B cell (primary cell): ENCODE results near the gene FHIT. TPM values are rescaled to one million over a fixed set of nuclear protein-coding genes. Genes with fewer than 3 reads are reported as not detected.

Experiments
- ATAC-seq: fragments of 200-7000 bp; cut with Tn5 transposase; one replicate; pipeline ENCODE4 v1.10.0; 2021; ENCODE audit warnings: low read depth, mild to moderate bottlenecking, moderate number of reproducible peaks, moderate library complexity
- CTCF ChIA-PET: fragments of 350-600 bp; sonication (Branson Sonifier 250); formaldehyde crosslinking; loops from one replicate; lab custom pipeline; 2021; ENCODE audit warnings: antibody characterized with exemption, inconsistent platforms; lab: Charles Lee
- POLR2A ChIA-PET: fragments of 350-600 bp; sonication (Branson Sonifier 250); formaldehyde crosslinking; loops from one replicate; lab custom pipeline; 2021; ENCODE audit warnings: antibody characterized with exemption; lab: Charles Lee
- DNase-seq: peaks from one replicate; pipeline ENCODE4 v3.0.0; 2013
- H2AFZ ChIP-seq: 2 replicates; pipeline ENCODE4 v1.6.1; 2012; ENCODE audit warnings: mild to moderate bottlenecking, low read depth, low read length; ENCODE audit not compliant: insufficient read depth, poor library complexity, severe bottlenecking
- H3K27ac ChIP-seq, 2 donors: 1 replicate in 1 of 2; 2 replicates in 1 of 2; pipeline ENCODE4 v1.5.1; 2012 to 2013; ENCODE audit warnings: low read length in 2 of 2, mild to moderate bottlenecking in 2 of 2, moderate library complexity in 1 of 2
- H3K27me3 ChIP-seq, 4 experiments: fragments of 200-600 bp in 1 of 4; sonication (generic) in 1 of 4; replicated peaks in 1 of 4; 1 replicate in 2 of 4; 2 replicates in 2 of 4; pipeline versions ENCODE4 v1.6.1 to v1.7.0; 2013 to 2016; ENCODE audit warnings: low read length in 3 of 4, mild to moderate bottlenecking in 2 of 4, mixed read lengths in 1 of 4, moderate library complexity in 1 of 4; ENCODE audit not compliant: insufficient read depth in 4 of 4, control insufficient read depth in 3 of 4; ENCODE audit errors: control extremely low read depth in 1 of 4
- H3K36me3 ChIP-seq, 2 experiments: replicated peaks in 1 of 2; 1 replicate in 1 of 2; 2 replicates in 1 of 2; pipeline versions ENCODE4 v1.6.1 to v1.7.1; 2013; ENCODE audit warnings: low read length in 1 of 2; ENCODE audit not compliant: insufficient read depth in 2 of 2, control insufficient read depth in 1 of 2; ENCODE audit errors: control extremely low read depth in 1 of 2, extremely low read depth in 1 of 2
- H3K4me1 ChIP-seq, 2 donors: fragments of 200-600 bp in 1 of 2; sonication (generic) in 1 of 2; 1 replicate in 1 of 2; 2 replicates in 1 of 2; pipeline versions ENCODE4 v1.5.1 to v1.6.1; 2013 to 2017; ENCODE audit warnings: low read length in 2 of 2; ENCODE audit not compliant: control insufficient read depth in 2 of 2, insufficient read depth in 2 of 2
- H3K4me2 ChIP-seq: replicated peaks from 2 replicates; pipeline ENCODE3; 2012; ENCODE audit warnings: mild to moderate bottlenecking, low read depth, low read length; ENCODE audit not compliant: poor library complexity, severe bottlenecking
- H3K4me3 ChIP-seq, 5 experiments: fragments of 200-600 bp in 1 of 5; sonication (generic) in 1 of 5; 1 replicate in 3 of 5; 2 replicates in 2 of 5; pipeline versions ENCODE4 v1.5.1 to v1.7.0; 2011 to 2016; ENCODE audit warnings: low read length in 4 of 5, mild to moderate bottlenecking in 4 of 5, low read depth in 2 of 5, control low read depth in 1 of 5, moderate library complexity in 1 of 5; ENCODE audit not compliant: insufficient read depth in 1 of 5; ENCODE audit errors: control extremely low read depth in 1 of 5, extremely low read depth in 1 of 5
- H3K79me2 ChIP-seq: fragments of 200-600 bp; sonication (generic); one replicate; pipeline ENCODE4 v1.6.0; 2016; ENCODE audit warnings: low read length; ENCODE audit not compliant: control insufficient read depth, insufficient read depth
- H3K9ac ChIP-seq: fragments of 200-600 bp; sonication (generic); 2 replicates; pipeline ENCODE4 v1.6.1; 2017; ENCODE audit warnings: mild to moderate bottlenecking, low read length, moderate library complexity
- H3K9me3 ChIP-seq, 3 donors: one replicate each; pipeline versions ENCODE4 v1.6.1 to v1.7.1; 2013; ENCODE audit warnings: low read length in 2 of 3; ENCODE audit not compliant: control insufficient read depth in 2 of 3, insufficient read depth in 1 of 3; ENCODE audit errors: control extremely low read depth in 1 of 3
- H4K20me1 ChIP-seq: 2 replicates; pipeline ENCODE4 v1.6.0; 2012; ENCODE audit warnings: mild to moderate bottlenecking, low read length; ENCODE audit not compliant: insufficient read depth, control insufficient read depth, poor library complexity, severe bottlenecking
- H3K27ac Mint-ChIP-seq: one replicate; pipeline ENCODE4 v1.8.0; 2021; ENCODE audit warnings: mixed read lengths
- H3K27me3 Mint-ChIP-seq: one replicate; pipeline ENCODE4 v1.8.0; 2021; ENCODE audit warnings: mixed read lengths
- H3K4me1 Mint-ChIP-seq: one replicate; pipeline ENCODE4 v1.8.0; 2021; ENCODE audit warnings: mixed read lengths
- H3K4me3 Mint-ChIP-seq: one replicate; pipeline ENCODE4 v1.8.0; 2021; ENCODE audit warnings: mixed read lengths
- H3K9me3 Mint-ChIP-seq: one replicate; pipeline ENCODE4 v1.8.0; 2022; ENCODE audit warnings: mixed read lengths; ENCODE audit not compliant: insufficient read depth
- EZH2 ChIP-seq: IDR thresholded peaks from 2 replicates; pipeline ENCODE4 v1.6.1; 2012; ENCODE audit warnings: borderline replicate concordance, low read depth, mild to moderate bottlenecking, moderate library complexity, low read length; ENCODE audit not compliant: insufficient read depth, poor library complexity, severe bottlenecking
- WGBS: methylation state at CpG from one replicate; pipeline ENCODE4 v1.1.5; 2013; ENCODE audit warnings: missing lambda C conversion rate; ENCODE audit not compliant: insufficient coverage; 5-methylcytosine and 5-hydroxymethylcytosine counted together
- intact Hi-C: fragments of 100-400 bp; cut with micrococcal nuclease; formaldehyde crosslinking; loops from one replicate; pipeline ENCODE4 v1.10.0; 2022
- polyA plus RNA-seq: library from polyadenylated mRNA; depleted of rRNA; stranded (reverse); fragments of >200 nt; gene quantifications from 2 replicates; pipeline ENCODE4 v1.2.3, GENCODE V29; 2012
- total RNA-seq, 2 donors: library from RNA; stranded (reverse); fragments of 120-200 nt in 1 of 2; gene quantifications; 1 replicate in 1 of 2; 2 replicates in 1 of 2; pipeline versions ENCODE4 v1.2.3 to v1.2.4, GENCODE V29; 2013 to 2022
- TF ChIP-seq, protein P1 (sequence below): fragments of 200-600 bp; IDR thresholded peaks from one replicate; pipeline ENCODE4 v1.8.0; 2022; ENCODE audit warnings: antibody characterized with exemption, mild to moderate bottlenecking

The FHIT gene
- total and polyA plus RNA-seq, 2 donors (not counting 1 experiment from before 2014, with no cell fraction given) = 1.7 to 7.8 TPM

DNA sequence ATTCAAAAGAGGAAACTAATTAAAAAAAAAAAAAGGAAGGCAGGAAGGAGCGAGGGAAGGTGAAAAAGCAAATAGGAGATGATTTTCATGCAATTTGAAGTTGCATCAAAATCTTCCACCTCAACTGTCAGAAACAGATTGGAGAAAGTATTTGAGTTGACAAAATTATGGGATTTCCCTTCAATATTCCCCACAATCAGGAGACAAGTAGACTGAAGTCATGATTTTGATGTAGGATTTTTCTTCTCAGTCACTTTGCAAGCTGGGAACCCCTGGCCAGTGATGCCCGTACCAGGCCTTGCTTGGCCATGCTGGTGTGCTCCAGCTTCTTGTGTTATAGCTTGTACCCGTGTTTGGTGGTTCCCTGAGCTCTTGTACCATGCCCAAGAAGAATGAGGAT, 1347.0 kb downstream of the FHIT start:
- H3K4me2 ChIP-seq = no peak overlapping the region
- H3K27me3 ChIP-seq = no peaks in the 10 kb centered on the region
- no peak overlapping the region for H3K4me3 Mint-ChIP-seq
- peaks cover 0 to 5% (median 0%) of the 10 kb centered on the region in 3 donors for H3K9me3 ChIP-seq
- no peaks in the 10 kb centered on the region for H3K79me2 ChIP-seq
- intact Hi-C loops = no loop called here
- TF ChIP-seq, protein P1, sequence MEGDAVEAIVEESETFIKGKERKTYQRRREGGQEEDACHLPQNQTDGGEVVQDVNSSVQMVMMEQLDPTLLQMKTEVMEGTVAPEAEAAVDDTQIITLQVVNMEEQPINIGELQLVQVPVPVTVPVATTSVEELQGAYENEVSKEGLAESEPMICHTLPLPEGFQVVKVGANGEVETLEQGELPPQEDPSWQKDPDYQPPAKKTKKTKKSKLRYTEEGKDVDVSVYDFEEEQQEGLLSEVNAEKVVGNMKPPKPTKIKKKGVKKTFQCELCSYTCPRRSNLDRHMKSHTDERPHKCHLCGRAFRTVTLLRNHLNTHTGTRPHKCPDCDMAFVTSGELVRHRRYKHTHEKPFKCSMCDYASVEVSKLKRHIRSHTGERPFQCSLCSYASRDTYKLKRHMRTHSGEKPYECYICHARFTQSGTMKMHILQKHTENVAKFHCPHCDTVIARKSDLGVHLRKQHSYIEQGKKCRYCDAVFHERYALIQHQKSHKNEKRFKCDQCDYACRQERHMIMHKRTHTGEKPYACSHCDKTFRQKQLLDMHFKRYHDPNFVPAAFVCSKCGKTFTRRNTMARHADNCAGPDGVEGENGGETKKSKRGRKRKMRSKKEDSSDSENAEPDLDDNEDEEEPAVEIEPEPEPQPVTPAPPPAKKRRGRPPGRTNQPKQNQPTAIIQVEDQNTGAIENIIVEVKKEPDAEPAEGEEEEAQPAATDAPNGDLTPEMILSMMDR = no peak
- no peak for TF ChIP-seq EZH2
- H3K27ac Mint-ChIP-seq = no peak overlapping the region
- no peaks in the 10 kb centered on the region for H3K4me1 ChIP-seq
- no peak overlapping the region for H3K4me3 ChIP-seq
- H3K9me3 Mint-ChIP-seq = no peaks in the 10 kb centered on the region
- POLR2A ChIA-PET = no interaction called here
- H4K20me1 ChIP-seq = no peaks in the 10 kb centered on the region
- WGBS = 71% methylated on average over 1 of the region's 3 CpGs
- H3K4me1 Mint-ChIP-seq = no peaks in the 10 kb centered on the region
- no peak overlapping the region for H3K9ac ChIP-seq
- no peak for ATAC-seq
- H3K27ac ChIP-seq = no peak overlapping the region
- CTCF ChIA-PET = no interaction called here
- H3K36me3 ChIP-seq = no peaks in the 10 kb centered on the region
- H3K27me3 Mint-ChIP-seq = peaks cover 9% of the 10 kb centered on the region
- DNase-seq = no peak
- H2AFZ ChIP-seq = no peak overlapping the region

DNA sequence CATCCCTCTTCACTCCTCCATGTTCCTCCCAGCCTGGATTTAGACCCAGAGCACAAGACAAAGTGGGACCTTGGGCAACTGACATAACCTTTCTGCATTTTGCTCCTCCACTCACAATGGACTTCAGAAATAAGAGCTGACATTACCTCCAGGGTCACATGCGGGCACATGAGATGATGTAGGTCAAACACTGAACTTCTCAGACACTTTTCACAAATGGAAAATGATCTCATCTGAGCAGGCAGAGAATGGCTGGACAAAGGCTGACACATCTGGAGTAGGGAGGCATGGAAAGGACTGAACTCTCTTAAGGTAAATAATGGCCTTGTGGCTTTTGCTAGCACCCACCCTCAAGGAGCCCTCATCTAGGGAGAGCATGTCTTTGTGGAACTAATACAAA, 1352.2 kb downstream of the FHIT start:
- ChIA-PET POLR2A (no interaction called here), CTCF (interaction anchor here (0.9 kb wide), 1 partner anchor 41 kb away, joined by 3 read pairs; no protein-coding TSS in a partner anchor)
- H3K27ac Mint-ChIP-seq = no peak overlapping the region
- H3K4me1 Mint-ChIP-seq = no peaks in the 10 kb centered on the region
- no peak for TF ChIP-seq EZH2
- TF ChIP-seq, protein P1 = no peak
- H3K9me3 Mint-ChIP-seq = no peaks in the 10 kb centered on the region
- no peaks in the 10 kb centered on the region for H3K27me3 ChIP-seq
- no CpG with 5 or more reads among the region's 1 CpG for WGBS
- ATAC-seq (no peak), DNase-seq (no peak)
- no peaks in the 10 kb centered on the region for H3K4me1 ChIP-seq
- H4K20me1 ChIP-seq = no peaks in the 10 kb centered on the region
- no peaks in the 10 kb centered on the region for H3K36me3 ChIP-seq
- no peaks in the 10 kb centered on the region for H3K9me3 ChIP-seq
- no peak overlapping the region for H3K4me3 ChIP-seq
- no peak overlapping the region for H3K4me3 Mint-ChIP-seq
- H3K4me2 ChIP-seq = no peak overlapping the region
- H3K27ac ChIP-seq = no peak overlapping the region
- intact Hi-C loops = no loop called here
- H3K9ac ChIP-seq = no peak overlapping the region
- H3K27me3 Mint-ChIP-seq = peaks cover 9% of the 10 kb centered on the region
- H2AFZ ChIP-seq = no peak overlapping the region
- no peaks in the 10 kb centered on the region for H3K79me2 ChIP-seq
